Measurements from ENCODE around the gene DHRS3. TPM values are rescaled to one million over a fixed set of nuclear protein-coding genes. Genes with fewer than 3 reads are reported as not detected.

DHRS3 gene
- total RNA-seq, 1 experiment from 2014 or later, result 87.0 TPM

DNA sequence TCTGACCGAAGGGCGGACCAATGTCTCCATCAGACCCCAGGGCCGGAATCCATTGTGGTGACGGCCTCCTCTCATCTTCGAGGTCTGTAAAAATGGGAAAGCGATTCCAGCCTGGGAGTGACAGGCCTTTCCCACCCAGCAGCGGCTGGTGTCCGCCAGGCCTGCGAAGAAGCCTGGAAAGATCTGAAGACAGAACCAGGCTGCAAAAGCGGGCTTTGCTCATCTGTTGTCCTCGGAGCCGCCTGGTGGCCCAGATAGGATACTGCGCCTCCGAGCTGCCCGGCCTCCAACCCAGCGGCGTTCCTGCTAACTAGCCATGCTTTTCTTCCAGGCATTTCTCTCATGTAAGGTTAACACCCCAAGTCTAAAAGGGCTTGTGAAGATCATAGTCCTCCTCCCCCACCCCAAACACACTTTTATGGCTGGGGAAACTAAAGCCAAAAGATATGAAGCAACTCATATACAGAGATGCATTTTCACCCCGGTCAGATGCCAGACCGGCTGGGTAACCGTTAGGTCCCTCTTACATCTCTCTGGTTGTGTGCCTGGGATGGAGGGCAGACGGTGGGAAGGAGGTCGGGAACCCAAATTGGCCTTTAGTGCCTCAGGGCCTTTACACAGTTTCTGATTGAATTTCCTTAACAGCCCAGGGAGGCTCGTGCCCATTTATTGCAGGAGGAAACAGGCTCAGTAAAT lies 1.9 kb upstream of the DHRS3 start:
- no peaks in the 10 kb centered on the region for H3K36me3 ChIP-seq (ENCODE audit: control insufficient read depth in 1 of 2, insufficient read depth in 2 of 2, low read length in 2 of 2)
- ChIA-PET RAD21 (ENCODE audit: low non-redundant PET in 1 of 2, low total read pairs in 2 of 2, uncharacterized antibody in 2 of 2, unreplicated experiment in 2 of 2) (interaction anchor here (0.7 to 2.6 kb wide), 7 partner anchors 18 to 349 kb away, joined by 3 to 12 read pairs (median 4); no protein-coding TSS in a partner anchor), POLR2A (no interaction called here), CTCF (interaction anchor here (0.5 to 5.2 kb wide), 9 partner anchors 18 to 347 kb away, joined by 3 to 42 read pairs (median 3); no protein-coding TSS in a partner anchor)
- H3K4me2 ChIP-seq (ENCODE audit: low read length), result peak overlapping the region; percentile 92
- no peaks in the 10 kb centered on the region for H3K27me3 ChIP-seq (ENCODE audit: insufficient read depth, low read length)
- ATAC-seq (peak; percentile 51), DNase-seq (ENCODE audit: low read depth, low spot score) (peak; percentile 74)
- peak overlapping the region; percentile 71 to 75 for H3K4me3 ChIP-seq (replicated peaks in 1 of 2; ENCODE audit: low read depth in 1 of 2, low read length in 2 of 2)
- H3K9me3 ChIP-seq (ENCODE audit: control insufficient read depth in 1 of 2, insufficient read depth in 1 of 2, low read depth in 1 of 2, low read length in 2 of 2), result no peaks in the 10 kb centered on the region
- no peak overlapping the region for H2AFZ ChIP-seq (ENCODE audit: low read depth, low read length, poor library complexity, severe bottlenecking)
- BruUV-seq (replicated peaks), result no TSS peak
- peak overlapping the region; percentile 83 for H3K9ac ChIP-seq (ENCODE audit: low read length)
- TF ChIP-seq POLR2A (IDR thresholded peaks at IDR 0.05; ENCODE audit: borderline replicate concordance, extremely low read depth, insufficient read depth, insufficient read length) (no peak), EZH2phosphoT487 (IDR thresholded peaks at IDR 0.05; ENCODE audit: borderline replicate concordance) (no peak), SP1 (IDR thresholded peaks at IDR 0.05; ENCODE audit: low read depth) (no peak), YY1 (IDR thresholded peaks at IDR 0.05; ENCODE audit: extremely low read depth, insufficient replicate concordance, low read depth, low read length) (peak; percentile 30)
- TF ChIP-seq, protein P1, sequence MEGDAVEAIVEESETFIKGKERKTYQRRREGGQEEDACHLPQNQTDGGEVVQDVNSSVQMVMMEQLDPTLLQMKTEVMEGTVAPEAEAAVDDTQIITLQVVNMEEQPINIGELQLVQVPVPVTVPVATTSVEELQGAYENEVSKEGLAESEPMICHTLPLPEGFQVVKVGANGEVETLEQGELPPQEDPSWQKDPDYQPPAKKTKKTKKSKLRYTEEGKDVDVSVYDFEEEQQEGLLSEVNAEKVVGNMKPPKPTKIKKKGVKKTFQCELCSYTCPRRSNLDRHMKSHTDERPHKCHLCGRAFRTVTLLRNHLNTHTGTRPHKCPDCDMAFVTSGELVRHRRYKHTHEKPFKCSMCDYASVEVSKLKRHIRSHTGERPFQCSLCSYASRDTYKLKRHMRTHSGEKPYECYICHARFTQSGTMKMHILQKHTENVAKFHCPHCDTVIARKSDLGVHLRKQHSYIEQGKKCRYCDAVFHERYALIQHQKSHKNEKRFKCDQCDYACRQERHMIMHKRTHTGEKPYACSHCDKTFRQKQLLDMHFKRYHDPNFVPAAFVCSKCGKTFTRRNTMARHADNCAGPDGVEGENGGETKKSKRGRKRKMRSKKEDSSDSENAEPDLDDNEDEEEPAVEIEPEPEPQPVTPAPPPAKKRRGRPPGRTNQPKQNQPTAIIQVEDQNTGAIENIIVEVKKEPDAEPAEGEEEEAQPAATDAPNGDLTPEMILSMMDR (IDR thresholded peaks at IDR 0.05 in 2 of 3, conservative IDR thresholded peaks at IDR 0.05 in 1 of 3; ENCODE audit: borderline replicate concordance in 1 of 3, insufficient read depth in 1 of 3, low read depth in 2 of 3, low read length in 2 of 3), result peak in 2 of 3 experiments; percentile 94 to 95; a peak in 4 of 6 replicates
- TF ChIP-seq, protein P2, sequence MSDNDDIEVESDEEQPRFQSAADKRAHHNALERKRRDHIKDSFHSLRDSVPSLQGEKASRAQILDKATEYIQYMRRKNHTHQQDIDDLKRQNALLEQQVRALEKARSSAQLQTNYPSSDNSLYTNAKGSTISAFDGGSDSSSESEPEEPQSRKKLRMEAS (IDR thresholded peaks at IDR 0.05), result no peak
- peaks cover 25% of the 10 kb centered on the region for H3K79me2 ChIP-seq (ENCODE audit: insufficient read depth, low read length)
- intact Hi-C loops (cut with micrococcal nuclease), result loop anchor here (1.0 to 2.0 kb wide), 8 partner anchors 19 to 345 kb away; no protein-coding TSS in a partner anchor
- H3K9me2 ChIP-seq (ENCODE audit: insufficient read depth), result no peaks in the 10 kb centered on the region
- peak overlapping the region; percentile 97 for H3K27ac ChIP-seq (ENCODE audit: low read depth, low read length)
- peaks cover 27 to 49% of the 10 kb centered on the region in 2 experiments for H3K4me1 ChIP-seq (ENCODE audit: control insufficient read depth in 1 of 2, insufficient read depth in 2 of 2, low read length in 2 of 2)
- no peaks in the 10 kb centered on the region for H4K20me1 ChIP-seq (ENCODE audit: insufficient read depth)

All from HCT116 (cell line).